ENCODE results near the gene GMPR2. TPM values are rescaled to one million over a fixed set of nuclear protein-coding genes. Genes with fewer than 3 reads are reported as not detected.
"Not testable (repeated sequence)": the region's sequence is repeated elsewhere in the genome, so short reads cannot be mapped to it uniquely, and the experiment has no call there.

Gene GMPR2
- total RNA-seq, 1 experiment from 2014 or later, result 76.9 TPM

DNA sequence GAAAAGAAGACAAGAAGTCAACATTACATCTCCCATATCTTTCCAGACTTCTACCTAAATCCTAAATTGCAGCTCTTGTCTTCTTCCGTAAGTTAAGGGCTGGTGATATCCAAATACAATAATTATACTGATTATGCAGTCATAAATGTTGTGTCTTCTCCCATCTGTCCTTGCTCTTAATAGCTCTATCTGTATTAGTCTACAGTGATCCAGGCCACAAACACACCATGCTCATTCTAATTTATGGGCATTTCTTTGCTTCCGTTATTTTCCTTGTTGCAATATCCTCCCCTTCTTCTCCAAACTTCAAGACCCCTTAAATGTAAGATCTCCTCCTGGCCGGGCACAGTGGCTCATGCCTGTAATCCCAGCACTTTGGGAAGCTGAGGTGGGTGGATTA, 13.2 kb upstream of the GMPR2 start:
- Mint-ChIP-seq H3K4me1 (ENCODE audit: low read depth, unreplicated experiment) (peaks cover 7% of the 10 kb centered on the region), H3K27ac (ENCODE audit: unreplicated experiment) (no peak overlapping the region), H3K36me3 (ENCODE audit: insufficient read depth, unreplicated experiment) (peaks cover 29% of the 10 kb centered on the region), H3K27me3 (ENCODE audit: insufficient read depth, unreplicated experiment) (no peaks in the 10 kb centered on the region), H3K4me3 (ENCODE audit: unreplicated experiment) (no peak overlapping the region), H3K9me3 (ENCODE audit: unreplicated experiment) (no peaks in the 10 kb centered on the region)
- ChIA-PET CTCF (no interaction called here), POLR2A (no interaction called here)
- no TSS peak for BruUV-seq (replicated peaks)
- Histone ChIP-seq H3K9me3 (no peaks in the 10 kb centered on the region), H3K36me3 (ENCODE audit: control insufficient read depth, insufficient read depth, low read length) (no peaks in the 10 kb centered on the region; the same call in none of the 2 replicates), H3K27me3 (replicated peaks; ENCODE audit: control insufficient read depth, insufficient read depth, low read length) (no peaks in the 10 kb centered on the region), H3K4me3 (ENCODE audit: low read depth, low read length) (no peak overlapping the region), H3K4me1 (peaks cover 1% of the 10 kb centered on the region; the same call in 1 of the 2 replicates)
- DNase-seq, result no peak
- intact Hi-C loops (cut with micrococcal nuclease; ENCODE audit: unreplicated experiment), result no loop called here
- TF ChIP-seq, protein P1, sequence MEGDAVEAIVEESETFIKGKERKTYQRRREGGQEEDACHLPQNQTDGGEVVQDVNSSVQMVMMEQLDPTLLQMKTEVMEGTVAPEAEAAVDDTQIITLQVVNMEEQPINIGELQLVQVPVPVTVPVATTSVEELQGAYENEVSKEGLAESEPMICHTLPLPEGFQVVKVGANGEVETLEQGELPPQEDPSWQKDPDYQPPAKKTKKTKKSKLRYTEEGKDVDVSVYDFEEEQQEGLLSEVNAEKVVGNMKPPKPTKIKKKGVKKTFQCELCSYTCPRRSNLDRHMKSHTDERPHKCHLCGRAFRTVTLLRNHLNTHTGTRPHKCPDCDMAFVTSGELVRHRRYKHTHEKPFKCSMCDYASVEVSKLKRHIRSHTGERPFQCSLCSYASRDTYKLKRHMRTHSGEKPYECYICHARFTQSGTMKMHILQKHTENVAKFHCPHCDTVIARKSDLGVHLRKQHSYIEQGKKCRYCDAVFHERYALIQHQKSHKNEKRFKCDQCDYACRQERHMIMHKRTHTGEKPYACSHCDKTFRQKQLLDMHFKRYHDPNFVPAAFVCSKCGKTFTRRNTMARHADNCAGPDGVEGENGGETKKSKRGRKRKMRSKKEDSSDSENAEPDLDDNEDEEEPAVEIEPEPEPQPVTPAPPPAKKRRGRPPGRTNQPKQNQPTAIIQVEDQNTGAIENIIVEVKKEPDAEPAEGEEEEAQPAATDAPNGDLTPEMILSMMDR (IDR thresholded peaks at IDR 0.05; ENCODE audit: insufficient read depth in 1 of 2, low read depth in 1 of 2, low read length in 1 of 2, severe bottlenecking in 1 of 2, unreplicated experiment in 1 of 2), result no peak

DNA sequence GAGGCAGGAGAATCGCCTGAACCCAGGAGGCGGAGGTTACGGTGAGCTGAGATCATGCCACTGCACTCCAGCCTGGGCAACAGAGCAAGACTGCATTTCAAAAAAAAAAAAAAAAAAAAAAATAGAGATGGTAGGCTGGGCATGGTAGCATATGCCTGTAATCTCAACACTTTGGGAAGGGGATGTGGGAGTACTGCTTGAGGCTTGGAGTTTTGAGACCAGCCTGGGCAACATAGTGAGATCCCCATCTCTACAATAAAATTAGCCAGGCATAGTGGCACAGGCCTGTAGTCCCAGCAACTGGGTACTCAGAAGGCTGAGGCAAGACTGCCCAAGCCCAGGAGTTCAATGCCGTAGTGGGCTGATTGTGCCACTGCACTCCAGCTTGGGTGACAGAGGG, 9.7 kb upstream of the GMPR2 start:
- H3K4me3 ChIP-seq (ENCODE audit: low read depth, low read length); H3K36me3 ChIP-seq (ENCODE audit: control insufficient read depth, insufficient read depth, low read length); CTCF ChIA-PET; H3K9me3 Mint-ChIP-seq (ENCODE audit: unreplicated experiment); intact Hi-C loops (cut with micrococcal nuclease; ENCODE audit: unreplicated experiment); H3K27me3 ChIP-seq (replicated peaks; ENCODE audit: control insufficient read depth, insufficient read depth, low read length); H3K9me3 ChIP-seq; DNase-seq; H3K27me3 Mint-ChIP-seq (ENCODE audit: insufficient read depth, unreplicated experiment); BruUV-seq (replicated peaks); H3K4me3 Mint-ChIP-seq (ENCODE audit: unreplicated experiment); H3K4me1 ChIP-seq; H3K4me1 Mint-ChIP-seq (ENCODE audit: low read depth, unreplicated experiment); H3K27ac Mint-ChIP-seq (ENCODE audit: unreplicated experiment); POLR2A ChIA-PET: not testable (repeated sequence)
- H3K36me3 Mint-ChIP-seq (ENCODE audit: insufficient read depth, unreplicated experiment), result peaks cover 39% of the 10 kb centered on the region

DNA sequence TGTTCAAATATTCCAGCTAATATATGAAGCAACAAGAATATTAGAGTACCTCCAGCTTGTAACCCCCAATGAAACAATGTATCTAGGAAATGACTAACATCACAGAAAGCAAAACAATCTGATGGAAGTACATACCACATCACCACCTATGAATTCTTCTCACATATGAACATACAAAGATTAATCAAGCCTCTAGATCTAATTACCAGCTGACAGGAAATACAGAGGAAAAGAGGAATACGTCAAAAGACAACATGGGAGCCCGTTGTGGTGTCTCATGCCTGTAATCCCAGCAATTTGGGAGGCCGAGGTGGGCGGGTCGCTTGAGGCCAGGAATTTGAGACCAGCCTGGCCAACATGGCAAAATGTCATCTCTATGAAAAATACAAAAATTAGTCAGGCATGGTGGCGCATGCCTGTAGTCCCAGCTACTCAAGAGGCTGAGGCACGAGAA, 8.1 kb upstream of the GMPR2 start:
- Mint-ChIP-seq H3K4me1 (ENCODE audit: low read depth, unreplicated experiment) (peaks cover 6% of the 10 kb centered on the region), H3K27me3 (ENCODE audit: insufficient read depth, unreplicated experiment) (no peaks in the 10 kb centered on the region), H3K27ac (ENCODE audit: unreplicated experiment) (no peak overlapping the region), H3K36me3 (ENCODE audit: insufficient read depth, unreplicated experiment) (peaks cover 39% of the 10 kb centered on the region), H3K9me3 (ENCODE audit: unreplicated experiment) (no peaks in the 10 kb centered on the region), H3K4me3 (ENCODE audit: unreplicated experiment) (no peak overlapping the region)
- TF ChIP-seq, protein P1 (IDR thresholded peaks at IDR 0.05; ENCODE audit: insufficient read depth in 1 of 2, low read depth in 1 of 2, low read length in 1 of 2, severe bottlenecking in 1 of 2, unreplicated experiment in 1 of 2), result no peak
- ChIA-PET CTCF (no interaction called here), POLR2A (no interaction called here)
- Histone ChIP-seq H3K9me3 (no peaks in the 10 kb centered on the region), H3K4me3 (ENCODE audit: low read depth, low read length) (no peak overlapping the region), H3K27me3 (replicated peaks; ENCODE audit: control insufficient read depth, insufficient read depth, low read length) (no peaks in the 10 kb centered on the region), H3K36me3 (ENCODE audit: control insufficient read depth, insufficient read depth, low read length) (no peaks in the 10 kb centered on the region), H3K4me1 (no peaks in the 10 kb centered on the region)
- intact Hi-C loops (cut with micrococcal nuclease; ENCODE audit: unreplicated experiment), result no loop called here
- no TSS peak for BruUV-seq (replicated peaks)
- no peak for DNase-seq

DNA sequence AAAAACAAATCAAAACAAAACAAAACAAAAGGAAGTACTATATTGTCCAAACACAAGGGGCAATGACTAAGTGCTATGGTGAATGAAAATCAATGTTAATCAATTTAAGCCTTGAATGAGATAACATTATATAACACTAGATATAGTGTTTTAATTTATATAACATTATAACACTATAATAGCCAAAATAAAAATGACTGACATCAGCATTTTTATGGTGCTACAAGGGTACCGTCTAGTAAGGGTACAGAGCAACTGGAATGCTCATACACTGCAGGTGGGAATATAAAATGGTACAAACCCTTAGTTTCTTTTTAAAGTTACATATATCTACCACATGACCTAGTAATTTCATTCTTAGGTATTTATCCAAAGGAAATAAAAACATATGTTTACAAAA, 6.3 kb upstream of the GMPR2 start:
- no peaks in the 10 kb centered on the region for H3K9me3 ChIP-seq
- Mint-ChIP-seq H3K27ac (ENCODE audit: unreplicated experiment) (no peak overlapping the region), H3K36me3 (ENCODE audit: insufficient read depth, unreplicated experiment) (peaks cover 37% of the 10 kb centered on the region), H3K4me1 (ENCODE audit: low read depth, unreplicated experiment) (peaks cover 6% of the 10 kb centered on the region), H3K4me3 (ENCODE audit: unreplicated experiment) (no peak overlapping the region), H3K27me3 (ENCODE audit: insufficient read depth, unreplicated experiment) (no peaks in the 10 kb centered on the region), H3K9me3 (ENCODE audit: unreplicated experiment) (no peaks in the 10 kb centered on the region)
- CTCF ChIA-PET, result no interaction called here
- no TSS peak for BruUV-seq (replicated peaks)
- no peaks in the 10 kb centered on the region for H3K4me1 ChIP-seq
- no peak overlapping the region for H3K4me3 ChIP-seq (ENCODE audit: low read depth, low read length)
- intact Hi-C loops (cut with micrococcal nuclease; ENCODE audit: unreplicated experiment), result no loop called here
- TF ChIP-seq, protein P1 (IDR thresholded peaks at IDR 0.05; ENCODE audit: insufficient read depth in 1 of 2, low read depth in 1 of 2, low read length in 1 of 2, severe bottlenecking in 1 of 2, unreplicated experiment in 1 of 2), result no peak
- H3K36me3 ChIP-seq (ENCODE audit: control insufficient read depth, insufficient read depth, low read length), result no peaks in the 10 kb centered on the region
- DNase-seq, result no peak
- H3K27me3 ChIP-seq (replicated peaks; ENCODE audit: control insufficient read depth, insufficient read depth, low read length), result no peaks in the 10 kb centered on the region
- POLR2A ChIA-PET, result no interaction called here

Measured in Caco-2 (cell line).